Neural cell (in vitro differentiated cells): ENCODE measurements around the gene CEP20. TPM values are rescaled to one million over a fixed set of nuclear protein-coding genes. Genes with fewer than 3 reads are reported as not detected.

ENCODE experiments used
- H2AFZ ChIP-seq: fragments of 200-600, 300-800 bp; sonication (generic), shearing (Covaris generic); 2 replicates; pipeline ENCODE4 v1.6.0; 2014; ENCODE audit warnings: low read depth, mild to moderate bottlenecking, antibody characterized with exemption, low read length, moderate library complexity
- H3F3A ChIP-seq: fragments of 200-600 bp; shearing (Covaris generic); 2 replicates; pipeline ENCODE4 v1.6.1; 2016; ENCODE audit warnings: mild to moderate bottlenecking, moderate library complexity, mixed read lengths, antibody characterized with exemption, low read length; ENCODE audit not compliant: insufficient read depth, poor library complexity, severe bottlenecking
- H3K27ac ChIP-seq: fragments of 200-600, 300-800 bp; sonication (generic), shearing (Covaris generic); 2 replicates; pipeline ENCODE4 v1.5.1; 2014; ENCODE audit warnings: mild to moderate bottlenecking, low read length, moderate library complexity
- H3K27me3 ChIP-seq: fragments of 300-800, 200-600 bp; sonication (generic), shearing (Covaris generic); 2 replicates; pipeline ENCODE4 v1.6.0; 2014; ENCODE audit warnings: mild to moderate bottlenecking, low read depth, low read length, moderate library complexity; ENCODE audit not compliant: insufficient read depth
- H3K36me3 ChIP-seq: fragments of 300-800, 200-600 bp; sonication (generic), shearing (Covaris generic); 2 replicates; pipeline ENCODE4 v1.5.1; 2014; ENCODE audit warnings: mild to moderate bottlenecking, antibody characterized with exemption, low read length, moderate library complexity; ENCODE audit not compliant: insufficient read depth
- H3K4me2 ChIP-seq: fragments of 300-800, 200-600 bp; sonication (generic), shearing (Covaris generic); 2 replicates; pipeline ENCODE4 v1.6.0; 2014; ENCODE audit warnings: mild to moderate bottlenecking, low read length
- H3K4me3 ChIP-seq: fragments of 300-800, 200-600 bp; sonication (generic), shearing (Covaris generic); 2 replicates; pipeline ENCODE4 v1.5.1; 2014; ENCODE audit warnings: mild to moderate bottlenecking, low read length, moderate library complexity
- H3K79me2 ChIP-seq: fragments of 200-600 bp; shearing (Covaris generic); replicated peaks from 2 replicates; pipeline ENCODE4 v1.6.0; 2014; ENCODE audit warnings: mild to moderate bottlenecking, low read length, moderate library complexity; ENCODE audit not compliant: insufficient read depth
- H3K9ac ChIP-seq: fragments of 300-800, 200-600 bp; sonication (generic), shearing (Covaris generic); 2 replicates; pipeline ENCODE4 v1.6.1; 2016; ENCODE audit warnings: mild to moderate bottlenecking, low read length, mixed read lengths
- H3K9me2 ChIP-seq: fragments of 200-600 bp; shearing (Covaris generic); 2 replicates; pipeline ENCODE4 v1.6.1; 2016; ENCODE audit warnings: mild to moderate bottlenecking, low read length, mixed read lengths; ENCODE audit not compliant: insufficient read depth
- H3K9me3 ChIP-seq: fragments of 200-600, 300-800 bp; sonication (generic), shearing (Covaris generic); 2 replicates; pipeline ENCODE4 v1.6.1; 2016; ENCODE audit warnings: mild to moderate bottlenecking, mixed run types, low read length, moderate library complexity, mixed read lengths
- H4K20me1 ChIP-seq: fragments of 200-600 bp; shearing (Covaris generic); 2 replicates; pipeline ENCODE4 v1.6.1; 2016; ENCODE audit warnings: mild to moderate bottlenecking, mixed run types; ENCODE audit not compliant: insufficient read depth
- CTCF ChIP-seq: fragments of 450-650 bp; IDR thresholded peaks from 2 replicates; pipeline ENCODE4 v1.5.1; 2014; ENCODE audit warnings: antibody characterized with exemption, mild to moderate bottlenecking, moderate library complexity; ENCODE audit not compliant: poor library complexity, severe bottlenecking
- EP300 ChIP-seq: fragments of 450-650 bp; conservative IDR thresholded peaks from 2 replicates; pipeline ENCODE4 v1.6.1; 2014; ENCODE audit warnings: antibody characterized with exemption, mild to moderate bottlenecking, moderate library complexity; ENCODE audit not compliant: poor library complexity, severe bottlenecking
- EZH2 ChIP-seq: fragments of 200-600, 300-800 bp; shearing (Covaris generic), sonication (generic); IDR thresholded peaks from 2 replicates; pipeline ENCODE4 v1.6.1; 2014; ENCODE audit warnings: antibody characterized with exemption, low read length, borderline replicate concordance, mild to moderate bottlenecking; ENCODE audit not compliant: insufficient read depth, poor library complexity, severe bottlenecking
- MXI1 ChIP-seq: fragments of 450-650 bp; conservative IDR thresholded peaks from 2 replicates; pipeline ENCODE4 v1.6.1; 2014; ENCODE audit warnings: antibody characterized with exemption, mild to moderate bottlenecking; ENCODE audit not compliant: poor library complexity, severe bottlenecking
- POLR2AphosphoS5 ChIP-seq: IDR thresholded peaks from 2 replicates; pipeline ENCODE4 v1.6.1; 2012
- RAD21 ChIP-seq: fragments of 450-650 bp; conservative IDR thresholded peaks from 2 replicates; pipeline ENCODE4 v1.6.1; 2014; ENCODE audit warnings: antibody characterized with exemption, mild to moderate bottlenecking, moderate library complexity
- REST ChIP-seq: IDR thresholded peaks from 2 replicates; pipeline ENCODE4 v1.6.1; 2012; ENCODE audit warnings: borderline replicate concordance
- SMC3 ChIP-seq: fragments of 450-650 bp; conservative IDR thresholded peaks from 2 replicates; pipeline ENCODE4 v1.6.1; 2014; ENCODE audit warnings: antibody characterized with exemption, mild to moderate bottlenecking, moderate library complexity; ENCODE audit not compliant: poor library complexity
- TAF1 ChIP-seq: IDR thresholded peaks from 2 replicates; pipeline ENCODE4 v1.6.1; 2012; ENCODE audit warnings: low read depth
- polyA plus RNA-seq: library from polyadenylated mRNA; depleted of rRNA; stranded (reverse); fragments of >200 nt; gene quantifications from 2 replicates; pipeline ENCODE4 v1.2.3, GENCODE V29; 2014

CEP20 gene
- polyA plus RNA-seq, 1 donor from 2014 or later, result 59.7 TPM

- Histone ChIP-seq H4K20me1 (no peaks in the 10 kb centered on the region), H3K9me3 (no peaks in the 10 kb centered on the region), H3K27ac (no peak overlapping the region), H2AFZ (no peak overlapping the region), H3F3A (no peaks in the 10 kb centered on the region), H3K4me2 (no peak overlapping the region), H3K9me2 (no peaks in the 10 kb centered on the region), H3K9ac (no peak overlapping the region), H3K27me3 (no peaks in the 10 kb centered on the region), H3K36me3 (peaks cover 7% of the 10 kb centered on the region), H3K4me3 (no peak overlapping the region), H3K79me2 (peaks cover 22% of the 10 kb centered on the region)
- no peak for TF ChIP-seq REST
- no peak for TF ChIP-seq MXI1
- no peak for TF ChIP-seq SMC3
- no peak for TF ChIP-seq CTCF
- no peak for TF ChIP-seq POLR2AphosphoS5
- no peak for TF ChIP-seq EZH2
- no peak for TF ChIP-seq RAD21
- TF ChIP-seq EP300, result no peak
- no peak for TF ChIP-seq TAF1
These were observed 2.8 kb downstream of the CEP20 start for GRCh38 chr16:15885560-15886001.

GRCh38 chr16:15882563-15882962 lies 5.8 kb downstream of the CEP20 start:
- Histone ChIP-seq H3K79me2 (peaks cover 17% of the 10 kb centered on the region), H4K20me1 (no peaks in the 10 kb centered on the region), H3K9ac (no peak overlapping the region), H3K36me3 (peaks cover 7% of the 10 kb centered on the region), H3K4me2 (no peak overlapping the region), H3K9me2 (no peaks in the 10 kb centered on the region), H3K9me3 (no peaks in the 10 kb centered on the region), H3F3A (no peaks in the 10 kb centered on the region), H3K27ac (no peak overlapping the region), H3K27me3 (no peaks in the 10 kb centered on the region), H2AFZ (no peak overlapping the region), H3K4me3 (no peak overlapping the region)
- TF ChIP-seq RAD21 (no peak), CTCF (no peak), EP300 (no peak), REST (no peak), TAF1 (no peak), MXI1 (no peak), EZH2 (no peak), SMC3 (no peak), POLR2AphosphoS5 (no peak)
